ENCODE measurements around the gene GABRP.
"Not testable (repeated sequence)": the region's sequence is repeated elsewhere in the genome, so short reads cannot be mapped to it uniquely, and the experiment has no call there.

The GABRP gene

GRCh38 chr5:170783498-170784247, at the start of gene GABRP:
Gene GABRP (plus strand): TSS chr5:170783725. CDS start chr5:170788616, 4,891 bp downstream.
- DNase-seq (ENCODE audit: low read depth in 4 of 4, low spot score in 1 of 4) = no peak

DNA sequence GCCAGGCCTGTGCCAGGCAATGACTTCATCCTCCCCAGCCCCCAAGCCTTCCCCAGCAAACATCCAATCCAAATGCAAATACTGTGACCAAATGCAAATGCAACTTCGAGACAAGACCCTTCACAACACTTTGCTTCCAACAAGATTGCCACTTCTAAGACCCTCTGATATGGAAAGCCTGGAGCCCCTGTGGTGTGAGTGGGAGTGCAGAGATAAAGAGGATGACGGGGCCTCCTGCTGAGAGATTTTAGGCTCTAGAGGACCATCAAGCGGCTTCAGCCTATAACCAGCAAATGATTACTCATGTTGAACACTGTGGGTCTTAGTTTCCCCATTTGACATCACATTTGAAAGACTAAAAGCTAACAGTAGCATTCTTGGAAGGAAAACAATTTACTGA, 46.6 kb upstream of the GABRP start:
- no peak for DNase-seq (ENCODE audit: low read depth in 4 of 4, low spot score in 1 of 4)

DNA sequence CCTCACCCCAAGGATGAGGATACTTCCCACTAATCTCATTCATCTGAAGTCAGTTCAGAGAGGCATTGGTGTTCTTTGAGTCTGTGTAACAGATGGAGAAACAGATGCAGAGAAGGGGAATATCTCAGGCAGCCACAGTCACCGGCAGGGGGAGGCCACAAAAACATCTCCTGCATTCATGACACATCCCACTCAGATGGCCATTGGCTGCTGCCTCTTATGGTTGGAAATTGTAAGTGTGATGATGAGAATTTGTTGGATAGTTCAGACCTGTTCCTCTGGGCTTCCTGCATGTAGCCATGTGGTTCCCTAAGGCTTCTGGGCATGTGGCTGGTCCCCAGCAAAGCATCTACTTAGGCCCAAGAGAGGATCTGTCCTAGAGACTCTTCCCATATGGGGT, 45.9 kb upstream of the GABRP start:
- no peak for DNase-seq (ENCODE audit: low read depth in 4 of 4, low spot score in 1 of 4)

DNA sequence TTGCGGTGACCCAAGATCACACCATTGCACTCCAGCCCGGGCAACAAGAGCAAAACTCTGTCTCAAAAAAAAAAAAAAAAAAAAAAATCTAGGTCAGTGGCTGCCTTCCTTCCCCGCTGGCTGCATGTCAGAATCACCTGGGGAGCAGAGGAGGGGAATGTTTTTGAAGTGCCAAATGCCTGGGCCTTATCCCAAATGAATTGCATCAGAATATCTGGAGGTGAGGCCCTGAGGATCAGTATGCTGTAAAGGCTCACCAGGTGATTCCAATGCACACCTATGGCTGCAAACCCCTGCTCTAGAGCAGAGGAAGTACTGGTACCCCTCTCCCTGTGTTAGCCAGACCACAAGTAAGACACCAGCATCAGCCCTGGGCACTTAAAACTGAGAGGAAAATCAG, 44.7 kb upstream of the GABRP start:
- no peak for DNase-seq (ENCODE audit: low read depth in 4 of 4, low spot score in 1 of 4)

DNA sequence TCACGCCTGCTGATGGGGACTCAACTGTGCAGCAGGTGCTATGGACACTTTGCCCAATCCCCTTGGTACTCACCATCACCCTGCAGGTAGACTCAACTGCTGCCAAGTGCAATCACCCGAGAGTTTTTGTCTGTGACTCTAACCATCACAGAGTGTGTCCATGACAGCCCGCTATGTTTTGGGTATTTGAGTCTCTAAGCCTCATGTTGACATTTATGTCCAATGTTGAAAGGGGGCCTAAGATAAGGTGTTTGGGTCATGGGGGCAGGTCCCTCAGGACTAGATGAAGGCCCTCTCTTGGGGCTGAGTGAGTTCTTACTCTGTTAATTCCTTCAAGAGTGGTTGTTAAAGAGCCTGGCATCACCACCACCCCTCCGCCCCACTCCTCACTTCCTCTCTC, 44.1 kb upstream of the GABRP start:
- DNase-seq (ENCODE audit: low read depth in 4 of 4, low spot score in 1 of 4) = no peak

GRCh38 chr5:170740551-170741205, 42.8 kb upstream of the GABRP start:
- DNase-seq (ENCODE audit: low read depth in 4 of 4, low spot score in 1 of 4) = no peak

DNA sequence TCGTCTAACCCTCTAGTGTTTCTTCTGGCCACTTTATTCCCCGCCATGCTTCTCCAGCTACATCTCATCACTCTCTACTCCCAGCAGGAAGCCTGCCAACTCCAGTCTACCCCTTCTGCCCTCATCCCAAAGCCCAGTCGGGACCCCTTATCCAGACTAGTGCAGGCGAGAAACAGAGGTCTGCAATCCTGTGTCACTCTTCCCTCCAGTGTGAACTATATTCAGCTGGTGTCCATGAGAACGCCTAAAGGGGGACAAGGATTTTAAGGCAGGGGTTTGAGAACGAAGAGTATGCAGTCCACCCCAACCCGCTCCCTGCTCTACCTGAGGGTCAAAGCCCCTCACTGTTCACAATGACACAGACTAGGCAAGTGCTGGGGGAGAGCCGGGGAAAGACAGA, 41.7 kb upstream of the GABRP start:
- no peak for DNase-seq (ENCODE audit: low read depth in 4 of 4, low spot score in 1 of 4)

DNA sequence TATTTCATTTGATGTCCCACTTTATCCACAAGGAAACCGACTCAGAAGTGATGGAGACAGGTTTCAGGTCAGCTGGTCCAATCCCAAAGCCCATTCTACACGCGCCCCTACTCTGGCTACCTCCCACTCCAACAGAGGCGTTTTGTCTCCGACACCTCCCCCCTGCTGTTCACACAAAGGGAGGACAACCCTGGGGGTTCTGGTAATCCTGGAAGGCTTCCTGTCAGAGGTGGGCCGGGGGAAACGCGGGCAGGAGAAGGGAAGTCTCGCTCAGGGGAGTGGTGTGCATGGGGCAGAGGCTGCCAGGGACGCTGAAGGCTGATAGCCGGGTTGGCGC, 39.7 kb upstream of the GABRP start:
- DNase-seq (ENCODE audit: low read depth in 4 of 4, low spot score in 1 of 4) = no peak

- DNase-seq (ENCODE audit: low read depth in 4 of 4, low spot score in 1 of 4) = no peak
These were observed 37.9 kb upstream of the GABRP start for GRCh38 chr5:170745481-170746071.

DNA sequence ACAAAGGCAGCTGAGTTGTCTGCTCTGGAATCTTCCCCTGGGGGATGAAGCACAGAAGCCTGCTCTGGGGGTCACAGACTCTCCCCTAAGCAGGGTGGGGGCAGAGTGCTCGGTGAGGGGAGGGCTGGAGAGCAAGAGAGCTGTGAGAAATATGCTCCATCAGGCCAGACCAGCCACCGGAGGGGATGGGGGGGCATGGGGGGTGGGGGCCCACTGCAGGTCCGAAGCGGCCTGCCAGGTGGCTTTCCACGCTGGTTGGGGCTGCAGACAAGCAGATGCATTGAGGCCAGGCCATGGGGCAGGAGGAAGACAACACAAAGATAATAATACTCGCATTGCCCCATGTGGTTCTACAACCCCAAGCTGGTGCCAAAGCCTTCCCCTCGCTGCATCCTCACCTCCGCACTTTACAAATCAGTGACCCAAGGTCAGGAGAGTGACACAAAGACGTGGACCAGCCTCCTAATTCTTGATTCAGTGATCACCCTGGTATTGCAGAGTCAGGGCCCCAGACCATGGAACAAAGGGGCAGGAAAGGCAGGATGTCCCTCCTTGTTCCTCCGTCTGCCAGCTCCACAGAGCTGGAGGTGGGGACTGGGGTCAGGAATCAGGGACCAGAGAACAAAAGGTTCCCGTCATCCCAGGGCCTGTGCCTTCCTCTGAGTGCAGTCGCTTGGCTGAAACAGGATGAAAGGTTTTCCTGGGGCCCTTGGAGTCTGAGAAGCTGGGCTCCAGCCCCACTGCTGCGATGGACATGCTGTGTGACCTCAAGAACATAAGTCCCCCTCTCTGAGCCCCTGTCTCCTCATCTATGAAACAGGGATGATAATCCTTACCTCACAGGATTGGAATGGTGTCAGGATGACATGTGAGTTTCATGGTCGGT, 37.2 kb upstream of the GABRP start:
- no peak for DNase-seq (ENCODE audit: low read depth in 4 of 4, low spot score in 1 of 4)

DNA sequence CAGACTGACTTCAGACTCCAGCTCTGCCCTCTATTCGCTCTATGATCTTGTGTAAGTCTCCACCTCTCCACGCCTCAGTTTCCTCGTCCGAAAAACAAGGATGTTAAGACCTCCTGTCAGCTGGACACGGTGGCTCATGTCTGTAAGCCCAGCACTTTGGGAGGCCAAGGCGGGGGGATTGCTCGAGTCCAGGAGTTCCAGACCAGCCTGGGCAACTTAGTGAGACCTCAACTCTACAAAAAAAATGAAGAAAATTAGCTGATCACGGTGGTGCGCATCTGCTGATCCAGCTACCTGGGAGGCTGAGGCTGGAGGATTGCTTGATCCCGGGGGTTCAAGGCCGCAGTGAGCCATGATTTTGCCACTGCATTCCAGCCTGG, 36.6 kb upstream of the GABRP start:
- DNase-seq (ENCODE audit: low read depth in 4 of 4, low spot score in 1 of 4) = no peak

GRCh38 chr5:170747357-170747756, 36.2 kb upstream of the GABRP start:
- no peak for DNase-seq (ENCODE audit: low read depth in 4 of 4, low spot score in 1 of 4)

- DNase-seq (ENCODE audit: low read depth in 4 of 4, low spot score in 1 of 4) = no peak
These were observed 35.7 kb upstream of the GABRP start for GRCh38 chr5:170747851-170748250.

DNA sequence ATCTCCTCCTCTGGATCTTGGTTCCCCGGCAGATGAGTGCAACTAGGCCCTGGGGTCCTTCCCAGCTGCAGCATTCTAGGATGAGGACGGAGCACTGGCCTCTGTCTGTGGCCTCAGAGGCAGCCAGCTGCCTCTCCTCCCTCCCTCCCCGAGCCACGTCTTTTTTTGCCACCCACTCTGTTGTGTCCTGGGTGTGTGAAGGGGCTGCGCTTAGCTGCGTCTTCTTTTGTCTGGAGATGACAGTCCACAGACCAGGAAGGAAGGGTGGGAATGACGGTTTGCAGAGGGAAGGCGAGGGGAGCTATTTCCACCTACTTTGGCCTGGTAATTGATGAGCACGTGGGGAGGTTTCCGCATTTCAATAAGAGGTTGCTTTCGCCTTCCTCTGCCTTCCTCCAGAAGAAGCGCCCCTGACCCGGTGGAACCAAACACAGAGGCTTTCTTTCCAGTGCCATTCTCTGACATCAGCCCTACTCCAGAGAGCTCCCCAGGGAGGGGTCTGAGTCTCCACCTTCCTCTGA, 34.5 kb upstream of the GABRP start:
- DNase-seq (ENCODE audit: low read depth in 4 of 4, low spot score in 1 of 4) = no peak

DNA sequence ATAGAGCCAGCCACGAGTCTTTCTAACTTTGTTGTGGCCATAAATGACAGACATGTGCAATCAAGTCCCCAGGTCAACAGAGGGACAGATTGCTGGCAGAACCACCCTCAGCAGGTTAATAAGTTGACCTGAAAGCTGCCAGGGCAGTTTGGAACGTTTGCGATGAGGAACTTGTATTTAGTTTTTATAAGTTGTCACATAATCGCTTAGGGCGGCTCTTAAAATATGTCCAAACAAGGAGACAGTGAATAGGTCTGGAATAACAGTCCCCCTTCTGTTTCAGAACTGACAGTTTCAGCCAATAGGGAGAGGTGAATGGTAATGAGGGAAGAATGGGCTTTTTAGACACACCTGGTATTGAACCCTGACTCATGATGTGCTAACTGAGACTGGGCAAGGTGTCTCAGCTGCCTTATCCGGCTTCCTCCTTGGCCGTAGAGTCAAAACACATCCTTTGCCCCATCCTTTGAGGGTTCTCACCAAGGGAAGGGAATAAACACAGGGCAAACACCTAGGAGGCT, 33.6 kb upstream of the GABRP start:
- no peak for DNase-seq (ENCODE audit: low read depth in 4 of 4, low spot score in 1 of 4)

DNA sequence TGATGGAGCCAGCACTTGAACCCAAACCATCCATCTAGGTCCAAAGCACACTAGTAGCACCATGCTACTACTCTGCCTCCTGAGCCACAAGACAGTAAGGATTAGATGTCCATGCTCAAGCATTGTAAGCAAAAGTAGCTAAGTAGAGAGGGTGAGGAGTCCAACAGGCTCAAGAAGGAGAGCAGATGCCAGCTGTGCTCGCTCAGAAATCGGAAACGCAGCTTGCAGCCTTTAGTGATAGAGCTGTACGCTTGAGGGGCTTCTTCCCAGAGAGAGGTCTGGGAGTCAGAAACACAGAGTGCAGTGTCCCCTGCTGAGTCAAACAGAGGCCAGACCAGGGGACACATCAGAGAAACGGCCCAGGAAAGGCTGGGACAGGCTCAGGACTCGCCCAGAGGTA, 32.7 kb upstream of the GABRP start:
- no peak for DNase-seq (ENCODE audit: low read depth in 4 of 4, low spot score in 1 of 4)

DNA sequence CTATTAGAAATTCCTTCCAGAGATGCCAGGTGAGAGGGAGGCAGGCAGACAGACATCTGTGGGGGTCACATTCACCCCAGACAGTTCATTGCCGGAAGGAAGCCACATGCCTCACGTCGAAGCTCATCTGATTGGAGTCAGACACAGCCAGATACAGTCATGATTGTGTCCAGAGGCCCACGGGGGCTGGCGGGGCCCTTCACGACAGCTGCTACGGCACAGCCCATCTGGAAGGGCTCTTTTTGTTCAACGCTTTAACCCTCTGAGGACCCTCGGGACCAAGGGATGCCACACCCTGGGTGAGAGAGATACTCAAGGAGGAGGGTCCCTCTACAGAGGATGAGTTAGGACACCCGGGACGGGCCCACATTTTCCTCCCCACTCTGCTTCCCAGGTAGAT, 31.9 kb upstream of the GABRP start:
- DNase-seq (ENCODE audit: low read depth in 4 of 4, low spot score in 1 of 4) = no peak

GRCh38 chr5:170752257-170753215, 31.0 kb upstream of the GABRP start:
- DNase-seq (ENCODE audit: low read depth in 4 of 4, low spot score in 1 of 4) = no peak

- DNase-seq (ENCODE audit: low read depth in 4 of 4, low spot score in 1 of 4) = no peak
These were observed 30.2 kb upstream of the GABRP start for GRCh38 chr5:170753311-170753710.

GRCh38 chr5:170754508-170754907, 29.0 kb upstream of the GABRP start:
- not testable (repeated sequence) for DNase-seq (ENCODE audit: low read depth in 4 of 4, low spot score in 1 of 4)

Measured in stimulated activated CD4-positive, alpha-beta T cell treated with anti-CD3 and anti-CD28 coated beads, Interleukin-1b, Interleukin-23, amount 100 ng/mL, for 24 hours (primary cell).